Heart left ventricle (tissue), 13 donors: ENCODE results near the gene HLF.

Experiments used
- CTCF ChIP-seq, 12 donors: fragments of 200-600 bp; sonication (generic) in 4 of 12; IDR thresholded peaks; one replicate each; pipeline versions ENCODE4 v1.5.0 to v1.8.0; 2018 to 2022; ENCODE audit warnings: antibody characterized with exemption in 12 of 12, mild to moderate bottlenecking in 5 of 12
- POLR2A ChIP-seq, 2 donors: fragments of 450-650 bp; IDR thresholded peaks; one replicate each; pipeline ENCODE4 v1.6.1; 2017; ENCODE audit warnings: antibody characterized with exemption in 2 of 2, mild to moderate bottlenecking in 2 of 2, moderate library complexity in 2 of 2
- donor health status: ischemic (EF 13 %, LVEDD 7.1; RV severe dilation, severe dysfunction).
- donor health status: DM: no; HTN: yes; CAD: no.
- donor health status: DM: no; HTN: no; CAD: no.
- donor health status: ischemic (EF 25% LVEDD 6.9; RV normal size, moderate dysfunction).
- donor health status: ischemic (EF 25% LVEDD 5.7; RV mildly dilated, moderate dysfunction).
- donor health status: ischemic (EF 35%, LVEDD 5.7; RV mildly dilated, moderate dysfunction).
- donor health status: nonischemic (EF 11% LVEDD 7.7; RV severe dilation, severe dysfunction).
- donor health status: DM: yes; HTN: yes; CAD: no.
- donor health status: PGD.
- donor health status: ischemic (EF 29% LVEDD 5.4; RV normal size, mild dysfunction).
- donor health status: nonischemic (EF 23%, LVEDD 6.1; RV moderate dilation, normal function).

GRCh38 chr17:55219459-55219858 is 45.3 kb upstream of the HLF start:
- no peak for TF ChIP-seq CTCF (IDR thresholded peaks at IDR 0.05)
- TF ChIP-seq POLR2A (IDR thresholded peaks at IDR 0.05) = no peak
